PC-3 (cell line): Measurements from ENCODE around the gene SLC16A13.

Experiments used
- CTCF ChIP-seq: fragments of 300-600 bp; sonication (generic); conservative IDR thresholded peaks from 2 replicates; pipeline ENCODE4 v1.5.1; 2017; ENCODE audit warnings: antibody characterized with exemption, low read depth, mild to moderate bottlenecking, low read length
- EZH2 ChIP-seq: fragments of 300-600 bp; sonication (generic); IDR thresholded peaks from one replicate; pipeline ENCODE4 v1.6.1; 2017; ENCODE audit warnings: antibody characterized with exemption, mild to moderate bottlenecking, low read length; ENCODE audit not compliant: unreplicated experiment
- EZH2phosphoT487 ChIP-seq: fragments of 300-600 bp; sonication (generic); IDR thresholded peaks from 2 replicates; pipeline ENCODE4 v1.6.1; 2018; ENCODE audit warnings: mild to moderate bottlenecking, antibody characterized with exemption, low read length, borderline replicate concordance

- TF ChIP-seq EZH2 (no peak), CTCF (no peak), EZH2phosphoT487 (no peak)
Observed at GRCh38 chr17:7083592-7083991, 47.8 kb downstream of the SLC16A13 start.
